ENCODE results near the gene MGAM2.
A peak's percentile ranks its signal among the peaks of the same experiment; 100 is the strongest.

Gene MGAM2

GRCh38 chr7:142123184-142123583 is 11.7 kb downstream of the MGAM2 start:
- H3K27ac ChIP-seq, result no peak overlapping the region
- TF ChIP-seq CTCF (conservative IDR thresholded peaks at IDR 0.05), result no peak
- TF ChIP-seq ZFX (IDR thresholded peaks at IDR 0.05), result no peak

- TF ChIP-seq ZFX (IDR thresholded peaks at IDR 0.05), result no peak
- TF ChIP-seq CTCF (conservative IDR thresholded peaks at IDR 0.05), result no peak
Measured at GRCh38 chr7:142125256-142125955, 13.9 kb downstream of the MGAM2 start.

GRCh38 chr7:142130267-142130666 is 18.7 kb downstream of the MGAM2 start:
- no peak for TF ChIP-seq CTCF (conservative IDR thresholded peaks at IDR 0.05)
- no peak for TF ChIP-seq ZFX (IDR thresholded peaks at IDR 0.05)
- H3K27ac ChIP-seq, result no peak overlapping the region

More at GRCh38 chr7:142125256-142125955, 13.9 kb downstream of the MGAM2 start:
- H3K27ac ChIP-seq, result no peak overlapping the region

- no peak overlapping the region for H3K27ac ChIP-seq
- TF ChIP-seq CTCF (conservative IDR thresholded peaks at IDR 0.05) (no peak), ZFX (IDR thresholded peaks at IDR 0.05) (no peak)
Measured at GRCh38 chr7:142131439-142132185, 20.1 kb downstream of the MGAM2 start.

- TF ChIP-seq CTCF (conservative IDR thresholded peaks at IDR 0.05) (no peak), ZFX (IDR thresholded peaks at IDR 0.05) (no peak)
- H3K27ac ChIP-seq, result no peak overlapping the region
Measured at GRCh38 chr7:142133731-142134148, 22.2 kb downstream of the MGAM2 start.

- no peak overlapping the region for H3K27ac ChIP-seq
- no peak for TF ChIP-seq ZFX (IDR thresholded peaks at IDR 0.05)
- TF ChIP-seq CTCF (conservative IDR thresholded peaks at IDR 0.05), result no peak
Measured at GRCh38 chr7:142134909-142135308, 23.4 kb downstream of the MGAM2 start.

- TF ChIP-seq CTCF (conservative IDR thresholded peaks at IDR 0.05), result no peak
- no peak for TF ChIP-seq ZFX (IDR thresholded peaks at IDR 0.05)
- H3K27ac ChIP-seq, result peak overlapping the region; percentile 24; the same call in 1 of the 2 replicates
Measured at GRCh38 chr7:142138996-142139395, 27.5 kb downstream of the MGAM2 start.
